KMS-11 (cell line): ENCODE data around the gene PACSIN3.

Experiments used
- H2AFZ ChIP-seq: fragments of 200-600 bp; sonication (generic); 2 replicates; pipeline ENCODE4 v1.6.1; 2016; ENCODE audit warnings: antibody characterized with exemption, mixed run types, low read depth
- H3K27ac ChIP-seq: fragments of 200-600 bp; sonication (generic); 2 replicates; pipeline ENCODE4 v1.6.1; 2016; ENCODE audit warnings: mild to moderate bottlenecking, mixed run types
- H3K27me3 ChIP-seq: fragments of 200-600 bp; sonication (generic); 2 replicates; pipeline ENCODE4 v1.6.1; 2017; ENCODE audit warnings: mild to moderate bottlenecking, low read depth, mixed run types, moderate library complexity; ENCODE audit not compliant: insufficient read depth
- H3K36me3 ChIP-seq: fragments of 200-600 bp; sonication (generic); 2 replicates; pipeline ENCODE4 v1.6.1; 2017; ENCODE audit warnings: mild to moderate bottlenecking, mixed run types; ENCODE audit not compliant: insufficient read depth
- H3K4me1 ChIP-seq: fragments of 200-600 bp; sonication (generic); 2 replicates; pipeline ENCODE4 v1.6.1; 2016; ENCODE audit warnings: mild to moderate bottlenecking, low read depth, mixed run types; ENCODE audit not compliant: poor library complexity, severe bottlenecking
- H3K4me2 ChIP-seq: fragments of 200-600 bp; sonication (generic); 2 replicates; pipeline ENCODE4 v1.7.0; 2016; ENCODE audit warnings: mild to moderate bottlenecking, mixed run types
- H3K4me3 ChIP-seq: fragments of 200-600 bp; sonication (generic); IDR thresholded peaks from 2 replicates; pipeline ENCODE4 v1.6.1; 2017; ENCODE audit warnings: low read depth, low read length, mixed read lengths; ENCODE audit not compliant: insufficient read depth
- H3K79me2 ChIP-seq: fragments of 200-600 bp; sonication (generic); 2 replicates; pipeline ENCODE4 v1.6.1; 2016; ENCODE audit warnings: low read depth, mixed run types; ENCODE audit not compliant: insufficient read depth
- H3K9ac ChIP-seq: fragments of 200-600 bp; sonication (generic); 2 replicates; pipeline ENCODE4 v1.6.1; 2016; ENCODE audit warnings: mild to moderate bottlenecking, mixed run types
- H4K20me1 ChIP-seq: fragments of 200-600 bp; sonication (generic); 2 replicates; pipeline ENCODE4 v1.6.1; 2016; ENCODE audit warnings: mild to moderate bottlenecking, mixed run types; ENCODE audit not compliant: insufficient read depth
- CTCF ChIP-seq: fragments of 200-600 bp; sonication (generic); conservative IDR thresholded peaks from 2 replicates; pipeline ENCODE4 v1.6.1; 2017; ENCODE audit warnings: low read depth, mild to moderate bottlenecking, antibody characterized with exemption, low read length, moderate library complexity, mixed read lengths

PACSIN3 gene

GRCh38 chr11:47136327-47136726 lies 49.9 kb downstream of the PACSIN3 start:
- H3K4me2 ChIP-seq = no peak overlapping the region
- H4K20me1 ChIP-seq = no peaks in the 10 kb centered on the region
- H3K27ac ChIP-seq = no peak overlapping the region
- H3K9ac ChIP-seq = no peak overlapping the region
- no peak overlapping the region for H3K4me3 ChIP-seq
- H3K36me3 ChIP-seq = no peaks in the 10 kb centered on the region
- no peaks in the 10 kb centered on the region for H3K27me3 ChIP-seq
- no peaks in the 10 kb centered on the region for H3K4me1 ChIP-seq
- no peak overlapping the region for H2AFZ ChIP-seq
- H3K79me2 ChIP-seq = no peaks in the 10 kb centered on the region
- TF ChIP-seq CTCF = no peak

- TF ChIP-seq CTCF = no peak
- Histone ChIP-seq H4K20me1 (no peaks in the 10 kb centered on the region), H3K9ac (no peak overlapping the region), H3K4me3 (no peak overlapping the region), H3K27me3 (no peaks in the 10 kb centered on the region), H3K27ac (no peak overlapping the region), H3K36me3 (no peaks in the 10 kb centered on the region), H3K79me2 (no peaks in the 10 kb centered on the region), H3K4me1 (no peaks in the 10 kb centered on the region), H2AFZ (no peak overlapping the region), H3K4me2 (no peak overlapping the region)
Measured at GRCh38 chr11:47132981-47133380, 53.3 kb downstream of the PACSIN3 start.

GRCh38 chr11:47132490-47132889 lies 53.7 kb downstream of the PACSIN3 start:
- no peaks in the 10 kb centered on the region for H3K4me1 ChIP-seq
- no peak overlapping the region for H3K4me3 ChIP-seq
- H3K79me2 ChIP-seq = no peaks in the 10 kb centered on the region
- H3K27ac ChIP-seq = no peak overlapping the region
- H3K4me2 ChIP-seq = no peak overlapping the region
- H2AFZ ChIP-seq = no peak overlapping the region
- no peak for TF ChIP-seq CTCF
- H4K20me1 ChIP-seq = no peaks in the 10 kb centered on the region
- H3K9ac ChIP-seq = no peak overlapping the region
- H3K36me3 ChIP-seq = no peaks in the 10 kb centered on the region
- H3K27me3 ChIP-seq = no peaks in the 10 kb centered on the region

- TF ChIP-seq CTCF = no peak
- no peaks in the 10 kb centered on the region for H3K79me2 ChIP-seq
- no peaks in the 10 kb centered on the region for H4K20me1 ChIP-seq
- H3K4me2 ChIP-seq = no peak overlapping the region
- H3K4me3 ChIP-seq = no peak overlapping the region
- H3K36me3 ChIP-seq = no peaks in the 10 kb centered on the region
- no peaks in the 10 kb centered on the region for H3K4me1 ChIP-seq
- no peak overlapping the region for H3K9ac ChIP-seq
- no peaks in the 10 kb centered on the region for H3K27me3 ChIP-seq
- H3K27ac ChIP-seq = no peak overlapping the region
- H2AFZ ChIP-seq = no peak overlapping the region
Measured at GRCh38 chr11:47131136-47131535, 55.1 kb downstream of the PACSIN3 start.

GRCh38 chr11:47130543-47130942 lies 55.7 kb downstream of the PACSIN3 start:
- no peak for TF ChIP-seq CTCF
- no peaks in the 10 kb centered on the region for H3K27me3 ChIP-seq
- H2AFZ ChIP-seq = no peak overlapping the region
- H3K4me1 ChIP-seq = no peaks in the 10 kb centered on the region
- no peaks in the 10 kb centered on the region for H3K79me2 ChIP-seq
- no peak overlapping the region for H3K4me3 ChIP-seq
- H3K36me3 ChIP-seq = no peaks in the 10 kb centered on the region
- H3K4me2 ChIP-seq = no peak overlapping the region
- no peak overlapping the region for H3K9ac ChIP-seq
- no peaks in the 10 kb centered on the region for H4K20me1 ChIP-seq
- no peak overlapping the region for H3K27ac ChIP-seq
